ENCODE data around the gene DVL1.
"Not testable (repeated sequence)": the region's sequence is repeated elsewhere in the genome, so short reads cannot be mapped to it uniquely, and the experiment has no call there.

Gene DVL1

GRCh38 chr1:1373051-1373814, 24.0 kb upstream of the DVL1 start:
- DNase-seq: no peak

GRCh38 chr1:1371746-1372711, 22.8 kb upstream of the DVL1 start:
- DNase-seq: no peak

- no peak for DNase-seq
Observed at GRCh38 chr1:1371364-1371745, 22.1 kb upstream of the DVL1 start.

- DNase-seq: no peak
Observed at GRCh38 chr1:1370771-1371300, 21.6 kb upstream of the DVL1 start.

- DNase-seq: not testable (repeated sequence)
Observed at GRCh38 chr1:1370094-1370493, 20.9 kb upstream of the DVL1 start.

- no peak for DNase-seq
Observed at GRCh38 chr1:1367315-1367714, 18.1 kb upstream of the DVL1 start.

- no peak for DNase-seq
Observed at GRCh38 chr1:1366699-1367066, 17.5 kb upstream of the DVL1 start.

- no peak for DNase-seq
Observed at GRCh38 chr1:1365875-1366698, 16.9 kb upstream of the DVL1 start.

GRCh38 chr1:1364266-1364665, 15.0 kb upstream of the DVL1 start:
- no peak for DNase-seq

- DNase-seq: no peak
Observed at GRCh38 chr1:1361982-1362423, 12.8 kb upstream of the DVL1 start.

- DNase-seq: no peak
Observed at GRCh38 chr1:1361233-1361981, 12.2 kb upstream of the DVL1 start.

- DNase-seq: no peak
Observed at GRCh38 chr1:1360506-1361169, 11.4 kb upstream of the DVL1 start.

GRCh38 chr1:1359664-1360468, 10.6 kb upstream of the DVL1 start:
- no peak for DNase-seq

- DNase-seq: no peak
Observed at GRCh38 chr1:1359308-1359663, 10.1 kb upstream of the DVL1 start.

GRCh38 chr1:1358433-1359271, 9.4 kb upstream of the DVL1 start, which contains the start of gene MXRA8:
Gene MXRA8 (minus strand): TSS chr1:1358555. CDS start chr1:1358504, 51 bp downstream.
- no peak for DNase-seq

GRCh38 chr1:1357871-1358432, 8.7 kb upstream of the DVL1 start:
- no peak for DNase-seq

GRCh38 chr1:1356796-1357401, 7.7 kb upstream of the DVL1 start:
- no peak for DNase-seq

- DNase-seq: no peak
Observed at GRCh38 chr1:1356166-1356795, 7.1 kb upstream of the DVL1 start.

All from DMS 273 treated with DMSO at 0.1 percent for 48 hours (cell line).